CD4-positive, alpha-beta memory T cell (primary cell): Measurements from ENCODE around the gene DNAJB14. TPM values are rescaled to one million over a fixed set of nuclear protein-coding genes. Genes with fewer than 3 reads are reported as not detected.

Experiments
- CTCF ChIA-PET: fragments of 350-600 bp; sonication (Branson Sonifier 250); formaldehyde crosslinking; loops from one replicate; lab custom pipeline; 2021; ENCODE audit warnings: inconsistent platforms; ENCODE audit not compliant: partially characterized antibody; lab: Charles Lee
- POLR2A ChIA-PET: fragments of 350-600 bp; sonication (Branson Sonifier 250); formaldehyde crosslinking; loops from one replicate; lab custom pipeline; 2021; ENCODE audit not compliant: partially characterized antibody; lab: Charles Lee
- DNase-seq, 5 donors: peaks; one replicate each; pipeline versions ENCODE4 v3.0.0 to v3.0.0-alpha.2; 2020 to 2022; ENCODE audit warnings: mixed read lengths in 1 of 5
- H3K27ac ChIP-seq: one replicate; pipeline ENCODE4 v1.7.0; 2013; ENCODE audit warnings: low read depth, low read length
- H3K27me3 ChIP-seq: 2 replicates; pipeline ENCODE4 v1.7.0; 2013; ENCODE audit warnings: mild to moderate bottlenecking, low read length, moderate library complexity; ENCODE audit not compliant: insufficient read depth
- H3K36me3 ChIP-seq: 2 replicates; pipeline ENCODE4 v1.7.0; 2013; ENCODE audit warnings: mild to moderate bottlenecking, low read length, moderate library complexity; ENCODE audit not compliant: insufficient read depth
- H3K4me1 ChIP-seq: 2 replicates; pipeline ENCODE4 v1.7.0; 2013; ENCODE audit warnings: mild to moderate bottlenecking, low read length, moderate library complexity; ENCODE audit not compliant: insufficient read depth
- H3K4me3 ChIP-seq, 2 donors: one replicate each; pipeline ENCODE4 v1.7.0; 2013; ENCODE audit warnings: low read length in 2 of 2, mild to moderate bottlenecking in 1 of 2
- H3K9me3 ChIP-seq, 2 donors: one replicate each; pipeline ENCODE4 v1.7.0; 2013; ENCODE audit warnings: low read length in 2 of 2, control low read depth in 1 of 2; ENCODE audit not compliant: control insufficient read depth in 1 of 2
- H3K27ac Mint-ChIP-seq, 7 donors: one replicate each; pipeline ENCODE4 v1.8.0; 2020 to 2021; ENCODE audit warnings: mixed read lengths in 7 of 7, mild to moderate bottlenecking in 6 of 7, inconsistent platforms in 3 of 7, moderate library complexity in 3 of 7
- H3K27me3 Mint-ChIP-seq, 2 donors: one replicate each; pipeline ENCODE4 v1.8.0; 2020 to 2021; ENCODE audit warnings: mixed read lengths in 2 of 2
- H3K36me3 Mint-ChIP-seq, 2 donors: one replicate each; pipeline ENCODE4 v1.8.0; 2020 to 2021; ENCODE audit warnings: mixed read lengths in 2 of 2, inconsistent platforms in 1 of 2, mild to moderate bottlenecking in 1 of 2
- H3K4me1 Mint-ChIP-seq, 4 donors: one replicate each; pipeline ENCODE4 v1.8.0; 2020 to 2021; ENCODE audit warnings: mixed read lengths in 4 of 4, mild to moderate bottlenecking in 1 of 4
- H3K4me3 Mint-ChIP-seq, 8 donors: one replicate each; pipeline ENCODE4 v1.8.0; 2020 to 2021; ENCODE audit warnings: mixed read lengths in 8 of 8, mild to moderate bottlenecking in 7 of 8, moderate library complexity in 6 of 8, inconsistent platforms in 3 of 8
- H3K9me3 Mint-ChIP-seq, 8 donors: one replicate each; pipeline ENCODE4 v1.8.0; 2020 to 2021; ENCODE audit warnings: mixed read lengths in 8 of 8, mild to moderate bottlenecking in 5 of 8, inconsistent platforms in 3 of 8, moderate library complexity in 1 of 8
- intact Hi-C: fragments of 100-400 bp; cut with micrococcal nuclease; formaldehyde crosslinking; loops from one replicate; pipeline ENCODE4 v1.15.1; 2023
- polyA plus RNA-seq, 2 donors: library from polyadenylated mRNA; unstranded; fragments of 300-500 nt; fragmentation: Illumina TruSeq; gene quantifications; one replicate each; pipeline ENCODE4 v1.2.3, GENCODE V29; 2021
- total RNA-seq, 2 experiments: library from RNA; stranded (reverse); gene quantifications; one replicate each; pipeline ENCODE4 v1.2.3, GENCODE V29; 2021

Gene DNAJB14
- total and polyA plus RNA-seq, 4 experiments from 2014 or later = 44.9 to 76.7 (median 70.4) TPM

DNA sequence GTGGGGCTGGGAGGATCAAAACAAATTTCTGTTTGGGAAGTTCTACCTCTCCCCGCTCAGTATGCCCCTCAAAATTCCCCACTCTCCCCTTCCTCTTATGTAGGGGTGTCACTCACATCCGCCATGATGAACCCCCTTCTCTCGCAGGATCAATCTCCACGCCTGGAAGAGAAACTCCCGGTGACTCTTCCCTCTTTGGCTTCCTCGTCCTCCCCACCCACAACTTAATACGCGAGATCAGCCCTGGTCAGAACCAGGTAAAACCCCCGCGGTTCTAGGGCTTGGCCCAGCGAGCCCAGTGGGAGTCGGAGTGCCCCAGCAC lies 52.6 kb downstream of the DNAJB14 start:
- CTCF ChIA-PET = interaction anchor here (0.8 to 1.8 kb wide), 5 partner anchors 53 to 330 kb away, joined by 4 to 16 read pairs (median 5); partner anchors contain the start of genes DNAJB14 and TRMT10A
- no peaks in the 10 kb centered on the region for H3K27me3 Mint-ChIP-seq
- H3K4me3 ChIP-seq = peak overlapping the region; percentile 76 to 97

GRCh38 chr4:99893029-99893428 lies 53.4 kb downstream of the DNAJB14 start:
- H3K9me3 ChIP-seq = no peaks in the 10 kb centered on the region
- H3K36me3 ChIP-seq = no peaks in the 10 kb centered on the region
- peak overlapping the region in 1 of 2 donors; percentile 97 for H3K4me3 ChIP-seq
- Mint-ChIP-seq H3K9me3 (no peaks in the 10 kb centered on the region), H3K27me3 (no peaks in the 10 kb centered on the region), H3K4me3 (peak overlapping the region; percentile 97 to 100 (median 98)), H3K36me3 (peaks cover 10 to 21% of the 10 kb centered on the region in 2 donors), H3K27ac (peak overlapping the region; percentile 97 to 99 (median 99)), H3K4me1 (peaks cover 33 to 51% (median 42%) of the 10 kb centered on the region in 4 donors)
- ChIA-PET POLR2A (interaction anchor here (1.0 to 5.0 kb wide), 5 partner anchors 46 to 329 kb away, joined by 3 to 118 read pairs (median 23); partner anchors contain the start of genes DAPP1, DNAJB14 and TRMT10A), CTCF (interaction anchor here (0.6 to 1.4 kb wide), 2 partner anchors 55 to 83 kb away, joined by 3 read pairs; no protein-coding TSS in a partner anchor)
- H3K27me3 ChIP-seq = no peaks in the 10 kb centered on the region
- H3K27ac ChIP-seq = no peak overlapping the region
- H3K4me1 ChIP-seq = peaks cover 34% of the 10 kb centered on the region
- DNase-seq = no peak
- intact Hi-C loops = loop anchor here (5.0 to 10.0 kb wide), 3 partner anchors 46 to 898 kb away; partner anchors contain the start of gene METAP1

More for the DNA sequence above, 52.6 kb downstream of the DNAJB14 start:
- no peaks in the 10 kb centered on the region for H3K9me3 ChIP-seq
- no peak for DNase-seq
- H3K27ac ChIP-seq = peak overlapping the region; percentile 87
- H3K4me3 Mint-ChIP-seq = peak overlapping the region; percentile 97 to 100 (median 98)
- intact Hi-C loops = loop anchor here (1.0 to 10.0 kb wide), 7 partner anchors 46 to 964 kb away; partner anchors contain the start of genes DAPP1, EIF4E and METAP1
- peaks cover 30 to 51% (median 40%) of the 10 kb centered on the region in 4 donors for H3K4me1 Mint-ChIP-seq
- no peaks in the 10 kb centered on the region for H3K27me3 ChIP-seq
- peak overlapping the region; percentile 97 to 99 (median 99) for H3K27ac Mint-ChIP-seq
- peaks cover 34% of the 10 kb centered on the region for H3K4me1 ChIP-seq
- POLR2A ChIA-PET = interaction anchor here (0.6 to 5.0 kb wide), 13 partner anchors 18 to 1443 kb away, joined by 3 to 118 read pairs (median 4); partner anchors contain the start of genes DAPP1, DNAJB14, H2AZ1 and TRMT10A
- peaks cover 10 to 22% of the 10 kb centered on the region in 2 donors for H3K36me3 Mint-ChIP-seq
- no peaks in the 10 kb centered on the region for H3K9me3 Mint-ChIP-seq
- H3K36me3 ChIP-seq = no peaks in the 10 kb centered on the region

DNA sequence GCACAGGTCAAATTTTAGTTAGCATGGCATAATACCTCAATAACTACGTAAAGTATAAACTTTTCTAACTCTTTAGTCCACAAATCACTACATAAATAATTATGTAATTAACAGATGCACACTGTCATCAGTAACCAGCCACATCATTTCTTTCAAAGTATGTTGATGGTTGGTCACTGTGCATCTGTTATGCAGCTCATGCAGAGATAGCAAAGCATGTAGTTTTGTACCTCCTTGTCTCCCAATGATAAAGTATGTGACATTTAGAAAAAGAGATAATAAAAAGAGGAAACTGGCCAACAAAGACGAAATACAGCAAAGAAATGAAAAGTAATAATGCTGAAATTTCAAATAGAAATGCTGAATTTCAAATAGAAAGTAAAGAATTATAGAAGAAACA lies 55.1 kb downstream of the DNAJB14 start:
- H3K4me3 Mint-ChIP-seq = peak overlapping the region in 2 of 8 donors; percentile 1 to 11
- H3K4me1 ChIP-seq = peaks cover 34% of the 10 kb centered on the region
- peaks cover under 1% of the 10 kb centered on the region for H3K36me3 ChIP-seq
- peaks cover 10 to 25% of the 10 kb centered on the region in 2 donors for H3K36me3 Mint-ChIP-seq
- H3K27me3 Mint-ChIP-seq = no peaks in the 10 kb centered on the region
- no peaks in the 10 kb centered on the region for H3K9me3 Mint-ChIP-seq
- POLR2A ChIA-PET = interaction anchor here (5.0 kb wide), 1 partner anchor 56 kb away, joined by 118 read pairs; the partner anchor contains the start of gene DNAJB14
- H3K9me3 ChIP-seq = no peaks in the 10 kb centered on the region
- peak overlapping the region in 5 of 7 donors; percentile 1 to 72 (median 43) for H3K27ac Mint-ChIP-seq
- no peak overlapping the region for H3K4me3 ChIP-seq
- CTCF ChIA-PET = no interaction called here
- no peaks in the 10 kb centered on the region for H3K27me3 ChIP-seq
- intact Hi-C loops = loop anchor here (5.0 to 10.0 kb wide), 3 partner anchors 44 to 897 kb away; partner anchors contain the start of gene METAP1
- no peak overlapping the region for H3K27ac ChIP-seq
- peaks cover 33 to 51% (median 43%) of the 10 kb centered on the region in 4 donors for H3K4me1 Mint-ChIP-seq
- no peak for DNase-seq

DNA sequence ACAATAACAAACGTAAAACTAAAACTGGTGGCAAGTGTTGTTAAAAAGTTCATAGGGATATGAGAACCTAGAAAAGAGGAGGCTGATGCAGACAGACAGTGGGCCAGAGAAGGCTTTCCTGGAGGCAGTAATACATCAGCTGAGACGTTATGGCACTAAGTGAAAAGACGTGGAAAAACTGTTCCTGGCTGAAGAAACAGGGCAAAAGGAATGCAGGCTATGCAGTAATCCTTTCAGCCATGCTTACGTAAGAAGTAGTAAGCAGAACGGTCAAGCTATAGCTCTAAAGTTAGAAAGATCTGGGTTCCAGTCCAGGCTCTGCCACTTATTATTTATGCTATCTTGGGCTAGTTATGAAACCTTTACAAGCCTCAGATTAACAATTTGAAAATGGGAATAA lies 58.6 kb downstream of the DNAJB14 start:
- Histone ChIP-seq H3K27ac (no peak overlapping the region), H3K4me3 (no peak overlapping the region), H3K9me3 (no peaks in the 10 kb centered on the region), H3K4me1 (peaks cover 18% of the 10 kb centered on the region), H3K36me3 (peaks cover 11% of the 10 kb centered on the region), H3K27me3 (no peaks in the 10 kb centered on the region)
- no peaks in the 10 kb centered on the region for H3K9me3 Mint-ChIP-seq
- H3K4me3 Mint-ChIP-seq = no peak overlapping the region
- no peak for DNase-seq
- ChIA-PET CTCF (interaction anchor here (1.1 kb wide), 1 partner anchor 80 kb away, joined by 3 read pairs; no protein-coding TSS in a partner anchor), POLR2A (interaction anchor here (1.6 kb wide), 1 partner anchor 59 kb away, joined by 4 read pairs; the partner anchor contains the start of gene DNAJB14)
- peaks cover 13 to 31% of the 10 kb centered on the region in 2 donors for H3K36me3 Mint-ChIP-seq
- H3K27me3 Mint-ChIP-seq = no peaks in the 10 kb centered on the region
- H3K27ac Mint-ChIP-seq = peak overlapping the region in 2 of 7 donors; percentile 4 to 39
- peaks cover 18 to 24% (median 23%) of the 10 kb centered on the region in 4 donors for H3K4me1 Mint-ChIP-seq
- intact Hi-C loops = no loop called here

GRCh38 chr4:99886146-99886545 lies 60.3 kb downstream of the DNAJB14 start:
- Histone ChIP-seq H3K27ac (no peak overlapping the region), H3K4me1 (peaks cover 5% of the 10 kb centered on the region), H3K9me3 (no peaks in the 10 kb centered on the region), H3K36me3 (peaks cover 18% of the 10 kb centered on the region), H3K4me3 (no peak overlapping the region), H3K27me3 (no peaks in the 10 kb centered on the region)
- H3K9me3 Mint-ChIP-seq = no peaks in the 10 kb centered on the region
- ChIA-PET POLR2A (interaction anchor here (1.5 to 2.3 kb wide), 3 partner anchors 35 to 61 kb away, joined by 4 to 7 read pairs (median 5); partner anchors contain the start of gene DNAJB14), CTCF (interaction anchor here (0.6 to 3.1 kb wide), 5 partner anchors 36 to 323 kb away, joined by 3 to 24 read pairs (median 21); no protein-coding TSS in a partner anchor)
- intact Hi-C loops = no loop called here
- no peak overlapping the region for H3K27ac Mint-ChIP-seq
- peaks cover 11 to 17% (median 11%) of the 10 kb centered on the region in 4 donors for H3K4me1 Mint-ChIP-seq
- H3K4me3 Mint-ChIP-seq = no peak overlapping the region
- DNase-seq = no peak
- H3K36me3 Mint-ChIP-seq = peaks cover 18 to 35% of the 10 kb centered on the region in 2 donors
- no peaks in the 10 kb centered on the region for H3K27me3 Mint-ChIP-seq

GRCh38 chr4:99885687-99886086 lies 60.7 kb downstream of the DNAJB14 start:
- Mint-ChIP-seq H3K36me3 (peaks cover 16 to 37% of the 10 kb centered on the region in 2 donors), H3K27ac (no peak overlapping the region), H3K4me1 (peaks cover 6 to 12% (median 7%) of the 10 kb centered on the region in 4 donors), H3K27me3 (no peaks in the 10 kb centered on the region), H3K4me3 (no peak overlapping the region), H3K9me3 (no peaks in the 10 kb centered on the region)
- H3K27ac ChIP-seq = no peak overlapping the region
- intact Hi-C loops = loop anchor here (1.0 kb wide), 2 partner anchors 74 to 324 kb away; no protein-coding TSS in a partner anchor
- peaks cover under 1% of the 10 kb centered on the region for H3K4me1 ChIP-seq
- ChIA-PET POLR2A (interaction anchor here (0.9 to 2.3 kb wide), 3 partner anchors 34 to 322 kb away, joined by 4 to 7 read pairs (median 5); partner anchors contain the start of gene TRMT10A), CTCF (interaction anchor here (0.8 to 3.1 kb wide), 6 partner anchors 16 to 322 kb away, joined by 3 to 24 read pairs (median 16); partner anchors contain the start of genes DAPP1 and TRMT10A)
- peaks cover 23% of the 10 kb centered on the region for H3K36me3 ChIP-seq
- H3K4me3 ChIP-seq = no peak overlapping the region
- no peaks in the 10 kb centered on the region for H3K27me3 ChIP-seq
- no peak for DNase-seq
- no peaks in the 10 kb centered on the region for H3K9me3 ChIP-seq
